H9 (cell line): ENCODE results near the gene ZNF521. TPM values are rescaled to one million over a fixed set of nuclear protein-coding genes. Genes with fewer than 3 reads are reported as not detected.

ENCODE experiments used
- DNase-seq: peaks from one replicate; pipeline ENCODE4 v3.0.0-alpha.2; 2017
- H2AFZ ChIP-seq: one replicate; pipeline ENCODE4 v1.6.1; 2013; ENCODE audit warnings: mild to moderate bottlenecking, low read length, control low read depth, moderate library complexity
- H2AK5ac ChIP-seq: 2 replicates; pipeline ENCODE4 v1.6.1; 2013; ENCODE audit warnings: low read length, control low read depth, mixed read lengths; ENCODE audit not compliant: insufficient read length
- H2BK120ac ChIP-seq: one replicate; pipeline ENCODE4 v1.6.1; 2013; ENCODE audit warnings: low read depth, mild to moderate bottlenecking, low read length, control low read depth, inconsistent platforms; ENCODE audit not compliant: poor library complexity, severe bottlenecking
- H2BK12ac ChIP-seq: 2 replicates; pipeline ENCODE4 v1.6.1; 2013; ENCODE audit warnings: low read length, control low read depth, mixed read lengths, low read depth; ENCODE audit not compliant: insufficient read length
- H2BK15ac ChIP-seq: 2 replicates; pipeline ENCODE4 v1.6.1; 2013; ENCODE audit warnings: low read depth, low read length, control low read depth
- H2BK20ac ChIP-seq: one replicate; pipeline ENCODE4 v1.6.1; 2013; ENCODE audit warnings: low read depth, mild to moderate bottlenecking, low read length, control low read depth, inconsistent platforms; ENCODE audit not compliant: poor library complexity, severe bottlenecking
- H2BK5ac ChIP-seq: 2 replicates; pipeline ENCODE4 v1.6.1; 2013; ENCODE audit warnings: low read length, control low read depth, mixed read lengths; ENCODE audit not compliant: insufficient read length
- H3K14ac ChIP-seq: 2 replicates; pipeline ENCODE4 v1.6.1; 2013; ENCODE audit warnings: low read length, control low read depth; ENCODE audit not compliant: insufficient read depth
- H3K18ac ChIP-seq: 2 replicates; pipeline ENCODE4 v1.6.1; 2013; ENCODE audit warnings: low read depth, mild to moderate bottlenecking, mixed read lengths, low read length, control low read depth; ENCODE audit not compliant: insufficient read length
- H3K23ac ChIP-seq: 2 replicates; pipeline ENCODE4 v1.6.1; 2013; ENCODE audit warnings: low read length, control low read depth, mixed read lengths, low read depth; ENCODE audit not compliant: insufficient read length
- H3K23me2 ChIP-seq: 2 replicates; pipeline ENCODE4 v1.6.1; 2013; ENCODE audit warnings: low read depth, mild to moderate bottlenecking, mixed read lengths, low read length, control low read depth; ENCODE audit not compliant: insufficient read length, poor library complexity, severe bottlenecking
- H3K27ac ChIP-seq: 2 replicates; pipeline ENCODE4 v1.5.1; 2013; ENCODE audit warnings: low read length, control low read depth, mixed read lengths, low read depth; ENCODE audit not compliant: insufficient read length
- H3K27me3 ChIP-seq: 2 replicates; pipeline ENCODE4 v1.6.1; 2013; ENCODE audit warnings: low read length, control low read depth, inconsistent platforms; ENCODE audit not compliant: insufficient read depth
- H3K4ac ChIP-seq: 2 replicates; pipeline ENCODE4 v1.6.1; 2013; ENCODE audit warnings: low read depth, mild to moderate bottlenecking, control low read depth, inconsistent platforms, low read length, moderate library complexity
- H3K4me1 ChIP-seq: 2 replicates; pipeline ENCODE4 v1.6.1; 2013; ENCODE audit warnings: low read length, control low read depth, inconsistent platforms; ENCODE audit not compliant: insufficient read depth
- H3K4me2 ChIP-seq: 2 replicates; pipeline ENCODE4 v1.6.1; 2013; ENCODE audit warnings: low read length, control low read depth, mixed read lengths; ENCODE audit not compliant: insufficient read length, insufficient read depth
- H3K56ac ChIP-seq: 2 replicates; pipeline ENCODE4 v1.6.1; 2013; ENCODE audit warnings: low read depth, mild to moderate bottlenecking, mixed read lengths, low read length, control low read depth; ENCODE audit not compliant: insufficient read length
- H3K79me1 ChIP-seq: 2 replicates; pipeline ENCODE4 v1.6.1; 2013; ENCODE audit warnings: low read depth, mild to moderate bottlenecking, moderate library complexity, low read length, control low read depth, inconsistent platforms; ENCODE audit not compliant: insufficient read depth, poor library complexity, severe bottlenecking
- H3K79me2 ChIP-seq: 2 replicates; pipeline ENCODE4 v1.6.1; 2013; ENCODE audit warnings: low read length, control low read depth, inconsistent platforms; ENCODE audit not compliant: insufficient read depth
- H3K9ac ChIP-seq: 2 replicates; pipeline ENCODE4 v1.6.1; 2013; ENCODE audit warnings: low read length, control low read depth, mixed read lengths; ENCODE audit not compliant: insufficient read length; ENCODE audit errors: extremely low read depth
- H3K9me3 ChIP-seq: one replicate; pipeline ENCODE4 v1.6.1; 2013; ENCODE audit warnings: low read depth, low read length, inconsistent platforms; ENCODE audit not compliant: control insufficient read depth
- H3T11ph ChIP-seq: one replicate; pipeline ENCODE4 v1.6.1; 2013; ENCODE audit warnings: mild to moderate bottlenecking, low read length, control low read depth, inconsistent platforms
- H4K20me1 ChIP-seq: one replicate; pipeline ENCODE4 v1.6.1; 2013; ENCODE audit not compliant: control insufficient read depth, insufficient read length, insufficient read depth
- H4K5ac ChIP-seq: 2 replicates; pipeline ENCODE4 v1.6.1; 2013; ENCODE audit warnings: low read depth, mild to moderate bottlenecking, mixed read lengths, low read length, control low read depth; ENCODE audit not compliant: insufficient read length
- H4K8ac ChIP-seq: replicated peaks from 2 replicates; pipeline ENCODE4 v1.6.1; 2013; ENCODE audit warnings: low read length, control low read depth, mixed read lengths, low read depth; ENCODE audit not compliant: insufficient read length
- H4K91ac ChIP-seq: 2 replicates; pipeline ENCODE4 v1.6.1; 2013; ENCODE audit warnings: low read depth, mild to moderate bottlenecking, moderate library complexity, mixed read lengths, low read length, control low read depth; ENCODE audit not compliant: insufficient read length
- H3K27ac Mint-ChIP-seq, 3 experiments: 2 replicates in 2 of 3; 3 replicates in 1 of 3; pipeline ENCODE4 v1.8.0; 2020 to 2021; ENCODE audit warnings: mixed read lengths in 3 of 3, mild to moderate bottlenecking in 1 of 3, moderate library complexity in 1 of 3
- H3K27me3 Mint-ChIP-seq: 2 replicates; pipeline ENCODE4 v1.8.0; 2021; ENCODE audit warnings: low read depth, mild to moderate bottlenecking, moderate library complexity, mixed read lengths
- H3K36me3 Mint-ChIP-seq, 3 experiments: 2 replicates in 2 of 3; 3 replicates in 1 of 3; pipeline ENCODE4 v1.8.0; 2020 to 2021; ENCODE audit warnings: low read depth in 3 of 3, mixed read lengths in 3 of 3; ENCODE audit not compliant: insufficient read depth in 1 of 3
- H3K4me1 Mint-ChIP-seq, 2 experiments: 2 replicates each; pipeline ENCODE4 v1.8.0; 2020; ENCODE audit warnings: mixed read lengths in 2 of 2
- H3K4me3 Mint-ChIP-seq, 2 experiments: 2 replicates in 1 of 2; 3 replicates in 1 of 2; pipeline ENCODE4 v1.8.0; 2020 to 2021; ENCODE audit warnings: mild to moderate bottlenecking in 2 of 2, mixed read lengths in 2 of 2, moderate library complexity in 1 of 2
- H3K9me3 Mint-ChIP-seq, 2 experiments: 2 replicates in 1 of 2; 3 replicates in 1 of 2; pipeline ENCODE4 v1.8.0; 2020; ENCODE audit warnings: mild to moderate bottlenecking in 2 of 2, mixed read lengths in 2 of 2, moderate library complexity in 1 of 2
- CTCF ChIP-seq: fragments of 200-600 bp; sonication (generic); conservative IDR thresholded peaks from 3 replicates; pipeline ENCODE4 v1.8.0; 2021; ENCODE audit warnings: antibody characterized with exemption, mild to moderate bottlenecking
- WGBS: extraction: QIAGEN DNeasy Blood & Tissue Kit; methylation state at CpG from one replicate; pipeline ENCODE4 v1.1.7; 2013; ENCODE audit warnings: missing lambda C conversion rate, low lambda C conversion rate, mixed read lengths; ENCODE audit not compliant: insufficient read length; ENCODE audit errors: extremely low coverage; 5-methylcytosine and 5-hydroxymethylcytosine counted together
- total RNA-seq: library from RNA; stranded (reverse); gene quantifications from 2 replicates; pipeline ENCODE4 v1.2.1, GENCODE V29; 2021

Gene ZNF521
- total RNA-seq, 1 experiment from 2014 or later: 3.3 TPM

DNA sequence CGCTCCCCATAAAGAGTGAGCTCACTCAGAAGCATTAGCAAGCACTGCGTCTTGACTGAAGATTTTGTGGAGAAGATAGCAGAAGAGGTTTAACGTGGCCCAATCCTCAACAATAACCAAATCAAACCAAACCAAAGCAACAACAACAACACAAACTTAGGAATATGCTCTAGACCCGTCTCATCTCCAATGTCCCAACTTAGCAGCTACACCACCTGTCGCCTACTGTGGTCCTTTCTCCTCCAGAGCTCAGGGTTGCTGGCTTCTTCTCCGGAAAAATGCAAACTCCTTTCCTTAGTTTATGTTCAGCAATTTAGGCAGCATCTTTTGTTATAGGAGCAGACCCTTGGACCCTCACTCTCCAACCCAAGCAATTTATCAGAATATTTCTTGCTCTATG is 301.4 kb downstream of the ZNF521 start:
- no peaks in the 10 kb centered on the region for H3K79me2 ChIP-seq
- no peak overlapping the region for H4K8ac ChIP-seq
- no peak overlapping the region for H2BK5ac ChIP-seq
- DNase-seq: no peak
- H3K56ac ChIP-seq: no peak overlapping the region
- no peaks in the 10 kb centered on the region for H3K9me3 ChIP-seq
- no peaks in the 10 kb centered on the region for H3K23me2 ChIP-seq
- peaks cover 2 to 3% of the 10 kb centered on the region in 2 experiments; a peak in 2 of 5 replicates for H3K9me3 Mint-ChIP-seq
- no peak overlapping the region for H3T11ph ChIP-seq
- H2BK120ac ChIP-seq: no peak overlapping the region
- no peak overlapping the region for H3K23ac ChIP-seq
- H3K4ac ChIP-seq: no peak overlapping the region
- no peak overlapping the region for H2BK15ac ChIP-seq
- H3K36me3 Mint-ChIP-seq: no peaks in the 10 kb centered on the region
- no CpG with 5 or more reads among the region's 6 CpGs for WGBS
- no peaks in the 10 kb centered on the region; the same call in 1 of the 2 replicates for H3K27me3 Mint-ChIP-seq
- H3K4me1 Mint-ChIP-seq: peaks cover 9 to 14% of the 10 kb centered on the region in 2 experiments
- no peaks in the 10 kb centered on the region for H4K20me1 ChIP-seq
- no peak overlapping the region for H3K27ac ChIP-seq
- no peak overlapping the region for H2AK5ac ChIP-seq
- H3K18ac ChIP-seq: no peak overlapping the region
- no peak overlapping the region for H3K27ac Mint-ChIP-seq
- H3K14ac ChIP-seq: no peak overlapping the region; the same call in 1 of the 2 replicates
- no peak overlapping the region for H4K91ac ChIP-seq
- no peak overlapping the region for H2BK12ac ChIP-seq
- H3K9ac ChIP-seq: no peak overlapping the region
- H4K5ac ChIP-seq: no peak overlapping the region
- no peak overlapping the region for H3K4me3 Mint-ChIP-seq
- no peak overlapping the region for H3K4me2 ChIP-seq
- H3K79me1 ChIP-seq: no peaks in the 10 kb centered on the region
- TF ChIP-seq CTCF: no peak
- H2AFZ ChIP-seq: no peak overlapping the region
- no peak overlapping the region for H2BK20ac ChIP-seq
- H3K27me3 ChIP-seq: peaks cover 48% of the 10 kb centered on the region
- H3K4me1 ChIP-seq: peaks cover 2% of the 10 kb centered on the region; the same call in 1 of the 2 replicates
